Endometrial microvascular endothelial cells (primary cell): Measurements from ENCODE around the gene RFPL1. TPM values are rescaled to one million over a fixed set of nuclear protein-coding genes. Genes with fewer than 3 reads are reported as not detected.
"Not testable (repeated sequence)": the region's sequence is repeated elsewhere in the genome, so short reads cannot be mapped to it uniquely, and the experiment has no call there.

Source experiments
- in situ Hi-C: cut with HindIII; loops from 2 replicates; pipeline ENCODE4 v1.10.0; 2017; ENCODE audit warnings: low sequenced_read_pairs, low pct_unique_long_range_greater_than_20kb; ENCODE audit errors: inconsistent ontology term
- total RNA-seq: library from RNA; depleted of rRNA; stranded (reverse); fragments of >200 nt; gene quantifications from one replicate; pipeline ENCODE4 v1.2.3, GENCODE V29; 2015; ENCODE audit errors: inconsistent ontology term

The RFPL1 gene
- total RNA-seq, 1 donor from 2014 or later = not detected

- in situ Hi-C loops = no loop called here
Measured at GRCh38 chr22:29473001-29473400, 34.6 kb downstream of the RFPL1 start.

- in situ Hi-C loops = no loop called here
Measured at GRCh38 chr22:29475550-29475949, 37.2 kb downstream of the RFPL1 start.

GRCh38 chr22:29476116-29476515 is 37.7 kb downstream of the RFPL1 start:
- in situ Hi-C loops = no loop called here

- in situ Hi-C loops = no loop called here
Measured at GRCh38 chr22:29477723-29478318, 39.4 kb downstream of the RFPL1 start.

- in situ Hi-C loops = no loop called here
Measured at GRCh38 chr22:29478326-29479276, 40.2 kb downstream of the RFPL1 start.

GRCh38 chr22:29479417-29480261 is 41.3 kb downstream of the RFPL1 start, which contains the start of gene NEFH:
NEFH (plus strand) TSS chr22:29480218; CDS start chr22:29480263, 45 bp downstream.
- in situ Hi-C loops = no loop called here

GRCh38 chr22:29480262-29480511 is 41.8 kb downstream of the RFPL1 start:
- in situ Hi-C loops = no loop called here

- in situ Hi-C loops = no loop called here
Measured at GRCh38 chr22:29480512-29481264, 42.3 kb downstream of the RFPL1 start.

- in situ Hi-C loops = no loop called here
Measured at GRCh38 chr22:29481265-29482000, 43.0 kb downstream of the RFPL1 start.

GRCh38 chr22:29482253-29482652 is 43.9 kb downstream of the RFPL1 start:
- in situ Hi-C loops = no loop called here

- in situ Hi-C loops = no loop called here
Measured at GRCh38 chr22:29482726-29483125, 44.3 kb downstream of the RFPL1 start.

GRCh38 chr22:29483254-29483653 is 44.9 kb downstream of the RFPL1 start:
- in situ Hi-C loops = no loop called here

- in situ Hi-C loops = no loop called here
Measured at GRCh38 chr22:29484642-29485041, 46.3 kb downstream of the RFPL1 start.

GRCh38 chr22:29485448-29485847 is 47.1 kb downstream of the RFPL1 start:
- in situ Hi-C loops = no loop called here

- in situ Hi-C loops = no loop called here
Measured at GRCh38 chr22:29487426-29487986, 49.1 kb downstream of the RFPL1 start.

GRCh38 chr22:29489127-29489780 is 50.9 kb downstream of the RFPL1 start:
- in situ Hi-C loops = not testable (repeated sequence)

- in situ Hi-C loops = no loop called here
Measured at GRCh38 chr22:29491012-29491411, 52.6 kb downstream of the RFPL1 start.
